GM18505 (cell line): ENCODE results near the gene SLC35A2.
"Not testable (repeated sequence)": the region's sequence is repeated elsewhere in the genome, so short reads cannot be mapped to it uniquely, and the experiment has no call there.

Source experiments
- ATAC-seq: cut with Tn5 transposase; IDR thresholded peaks from one replicate; pipeline ENCODE4 v1.9.1; 2021; ENCODE audit not compliant: unreplicated experiment
- POLR2A ChIP-seq: IDR thresholded peaks from 4 replicates; pipeline ENCODE4 v1.6.1; 2011; ENCODE audit warnings: borderline replicate concordance; ENCODE audit not compliant: insufficient read depth, insufficient read length; ENCODE audit errors: extremely low read depth

Gene SLC35A2

GRCh38 chrX:48902135-48902534, 9.3 kb downstream of the SLC35A2 start:
- ATAC-seq, result no peak
- TF ChIP-seq POLR2A, result no peak

- TF ChIP-seq POLR2A, result no peak
- ATAC-seq, result no peak
Observed at GRCh38 chrX:48901069-48901468, 10.4 kb downstream of the SLC35A2 start.

GRCh38 chrX:48899078-48899410, 12.4 kb downstream of the SLC35A2 start:
- no peak for ATAC-seq
- no peak for TF ChIP-seq POLR2A

GRCh38 chrX:48897625-48898306, 13.7 kb downstream of the SLC35A2 start, which contains the start of the genes PQBP1 and TIMM17B:
TSS of gene PQBP1 (plus strand) at chrX:48897930. CDS start at chrX:48898510, 580 bp downstream.
TSS of gene TIMM17B (minus strand) at chrX:48897768. CDS start at chrX:48897749, 19 bp downstream.
- peak; percentile 87 for TF ChIP-seq POLR2A
- ATAC-seq, result peak; percentile 88

- no peak for TF ChIP-seq POLR2A
- peak; percentile 5 for ATAC-seq
Observed at GRCh38 chrX:48897157-48897624, 14.3 kb downstream of the SLC35A2 start.

GRCh38 chrX:48896611-48897011, 14.8 kb downstream of the SLC35A2 start:
- no peak for ATAC-seq
- TF ChIP-seq POLR2A, result no peak

- ATAC-seq, result no peak
- no peak for TF ChIP-seq POLR2A
Observed at GRCh38 chrX:48894891-48895290, 16.6 kb downstream of the SLC35A2 start.

GRCh38 chrX:48893556-48894348, 17.7 kb downstream of the SLC35A2 start:
- ATAC-seq, result no peak
- TF ChIP-seq POLR2A, result no peak

- TF ChIP-seq POLR2A, result no peak
- no peak for ATAC-seq
Observed at GRCh38 chrX:48892896-48893295, 18.6 kb downstream of the SLC35A2 start.

- ATAC-seq, result peak; percentile 77
Observed at GRCh38 chrX:48891402-48892288, 19.8 kb downstream of the SLC35A2 start.

GRCh38 chrX:48890934-48891401, 20.5 kb downstream of the SLC35A2 start:
- ATAC-seq, result peak; percentile 46
- TF ChIP-seq POLR2A, result no peak

More at GRCh38 chrX:48891402-48892288, 19.8 kb downstream of the SLC35A2 start:
- no peak for TF ChIP-seq POLR2A

GRCh38 chrX:48890296-48890925, 21.0 kb downstream of the SLC35A2 start:
- no peak for TF ChIP-seq POLR2A
- no peak for ATAC-seq

GRCh38 chrX:48886586-48886985, 24.9 kb downstream of the SLC35A2 start:
- ATAC-seq, result not testable (repeated sequence)
